Stimulated activated naive B cell treated with anti-CD40 and anti-IgM and Interleukin-4, amounts not matched to agents 10 μg/mL and 1 μg/mL and 100 μg/mL, for 72 hours (primary cell): ENCODE results near the gene FBXO10.

Experiments
- ATAC-seq, 2 donors: fragments of 150-1000 bp; cut with Tn5 transposase; replicated peaks; 2 replicates each; pipeline ENCODE4 v1.10.0; 2021; ENCODE audit warnings: moderate library complexity in 1 of 2
- DNase-seq: peaks from one replicate; pipeline ENCODE4 v3.0.0; 2021
- H3K27ac Mint-ChIP-seq: one replicate; pipeline ENCODE4 v1.8.0; 2022; ENCODE audit warnings: mild to moderate bottlenecking, mixed read lengths
- H3K27me3 Mint-ChIP-seq, 2 donors: one replicate each; pipeline ENCODE4 v1.8.0; 2022; ENCODE audit warnings: mixed read lengths in 2 of 2
- H3K36me3 Mint-ChIP-seq, 2 donors: one replicate each; pipeline ENCODE4 v1.8.0; 2022; ENCODE audit warnings: mixed read lengths in 2 of 2, mild to moderate bottlenecking in 1 of 2
- H3K4me1 Mint-ChIP-seq, 2 donors: one replicate each; pipeline ENCODE4 v1.8.0; 2022; ENCODE audit warnings: mixed read lengths in 2 of 2, mild to moderate bottlenecking in 1 of 2
- H3K4me3 Mint-ChIP-seq, 2 donors: one replicate each; pipeline ENCODE4 v1.8.0; 2022; ENCODE audit warnings: mild to moderate bottlenecking in 2 of 2, mixed read lengths in 2 of 2, moderate library complexity in 1 of 2
- H3K9me3 Mint-ChIP-seq, 2 donors: one replicate each; pipeline ENCODE4 v1.8.0; 2022; ENCODE audit warnings: mixed read lengths in 2 of 2, mild to moderate bottlenecking in 1 of 2

FBXO10 gene

GRCh38 chr9:37575001-37575400 lies 1.2 kb downstream of the FBXO10 start:
- Mint-ChIP-seq H3K4me3 (peak overlapping the region; percentile 86 to 89), H3K27ac (peak overlapping the region; percentile 92), H3K36me3 (peaks cover 10 to 21% of the 10 kb centered on the region in 2 donors), H3K4me1 (peaks cover 13 to 57% of the 10 kb centered on the region in 2 donors), H3K27me3 (no peaks in the 10 kb centered on the region), H3K9me3 (no peaks in the 10 kb centered on the region)
- no peak for DNase-seq
- ATAC-seq = no peak

DNA sequence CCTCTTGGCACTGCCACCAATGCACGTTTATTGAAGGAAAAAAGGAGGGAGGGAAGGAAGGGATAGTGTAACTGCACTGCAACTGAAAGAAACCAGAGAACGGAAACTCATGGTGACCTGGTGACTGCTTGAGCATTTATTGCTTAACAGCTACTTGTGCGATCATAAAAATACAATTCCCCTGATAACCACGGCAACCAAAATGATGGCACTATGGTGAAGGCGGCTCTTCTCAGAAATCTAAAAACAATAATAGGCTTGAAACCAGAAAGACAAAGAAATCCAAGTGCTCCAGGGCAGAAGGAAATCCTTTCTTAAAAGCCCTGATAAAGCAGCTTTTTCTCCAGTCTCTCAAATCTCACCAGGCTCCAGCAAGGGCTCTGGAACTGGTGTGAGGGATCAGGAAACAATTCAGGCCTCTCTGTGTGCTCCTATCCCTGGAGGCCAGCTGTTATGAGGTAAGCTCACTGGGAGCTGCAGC lies 1.9 kb downstream of the FBXO10 start:
- ATAC-seq (no peak), DNase-seq (no peak)
- H3K27ac Mint-ChIP-seq = no peak overlapping the region
- no peak overlapping the region for H3K4me3 Mint-ChIP-seq
- no peaks in the 10 kb centered on the region for H3K27me3 Mint-ChIP-seq
- H3K9me3 Mint-ChIP-seq = no peaks in the 10 kb centered on the region
- H3K36me3 Mint-ChIP-seq = peaks cover 12 to 20% of the 10 kb centered on the region in 2 donors
- peaks cover 13 to 56% of the 10 kb centered on the region in 2 donors for H3K4me1 Mint-ChIP-seq

GRCh38 chr9:37571282-37571681 lies 4.9 kb downstream of the FBXO10 start:
- H3K9me3 Mint-ChIP-seq = no peaks in the 10 kb centered on the region
- ATAC-seq (no peak), DNase-seq (no peak)
- no peak overlapping the region for H3K4me3 Mint-ChIP-seq
- H3K27me3 Mint-ChIP-seq = no peaks in the 10 kb centered on the region
- H3K36me3 Mint-ChIP-seq = peaks cover 16 to 31% of the 10 kb centered on the region in 2 donors
- peaks cover 19 to 65% of the 10 kb centered on the region in 2 donors for H3K4me1 Mint-ChIP-seq
- no peak overlapping the region for H3K27ac Mint-ChIP-seq

DNA sequence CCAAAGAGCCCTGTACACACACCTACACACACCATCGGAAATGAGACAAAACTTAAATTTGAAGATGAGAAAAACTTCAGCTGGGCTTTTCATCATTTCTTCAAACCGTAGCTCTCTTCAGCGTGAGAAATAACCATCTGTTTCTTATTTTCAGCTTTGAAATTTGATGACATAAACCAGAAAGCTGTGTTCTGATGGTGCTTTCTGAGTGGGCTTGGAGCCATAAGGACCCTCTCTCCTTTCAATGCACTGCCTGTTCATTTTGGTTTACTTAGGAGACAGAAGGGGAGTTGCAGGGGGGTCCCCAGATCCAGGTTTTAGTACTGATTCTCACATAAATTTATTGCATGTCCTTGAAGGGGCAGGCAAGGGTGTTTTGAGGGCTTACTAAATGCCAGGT lies 9.5 kb downstream of the FBXO10 start:
- ATAC-seq (no peak), DNase-seq (no peak)
- Mint-ChIP-seq H3K27ac (no peak overlapping the region), H3K4me3 (no peak overlapping the region), H3K27me3 (no peaks in the 10 kb centered on the region), H3K36me3 (peaks cover 44 to 59% of the 10 kb centered on the region in 2 donors), H3K4me1 (peaks cover 39 to 69% of the 10 kb centered on the region in 2 donors), H3K9me3 (peaks cover 9 to 12% of the 10 kb centered on the region in 2 donors)

DNA sequence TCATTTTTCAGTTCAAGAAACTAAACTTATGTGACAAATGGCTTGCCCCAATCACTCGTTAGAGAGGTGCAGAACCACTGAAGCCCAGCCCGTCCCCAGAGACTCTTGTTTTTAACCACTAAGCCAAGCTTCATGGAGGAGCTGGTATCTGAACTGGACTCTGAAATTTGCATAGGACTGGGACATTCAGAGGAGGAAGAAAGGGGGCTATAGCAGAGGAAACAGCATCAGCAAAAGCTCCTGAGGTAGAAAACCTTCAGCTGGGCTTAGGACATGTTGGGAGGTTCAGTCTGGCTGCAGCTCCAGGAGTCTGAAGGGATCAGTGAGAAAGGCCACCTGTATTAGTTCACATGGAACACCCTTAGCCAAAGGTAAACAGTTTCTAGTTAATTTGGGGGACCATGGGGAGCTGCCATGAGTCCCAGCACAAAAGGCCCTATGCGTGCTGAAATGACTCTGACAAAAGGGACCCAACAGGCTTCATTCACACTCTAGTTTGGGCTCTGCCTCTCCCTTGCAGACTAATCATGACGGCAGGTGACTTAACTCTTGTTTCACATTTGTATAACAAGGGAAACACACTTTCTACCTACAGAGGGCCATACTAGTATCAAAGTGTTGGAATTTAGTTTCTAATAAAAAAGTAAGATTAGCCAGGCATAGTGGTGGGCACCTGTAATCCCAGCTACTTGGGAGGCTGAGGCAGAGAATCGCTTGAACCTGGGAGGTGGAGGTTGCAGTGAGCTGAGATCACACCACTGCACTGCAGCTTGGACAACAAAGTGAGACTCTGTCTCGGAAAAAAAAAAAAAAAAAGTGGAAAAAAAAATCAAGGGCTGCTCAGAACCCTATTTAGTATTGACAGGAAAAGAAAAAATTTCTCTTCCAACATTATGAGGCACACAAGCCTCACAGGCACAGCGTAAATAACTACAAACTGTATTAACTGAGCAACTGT lies 10.2 kb downstream of the FBXO10 start:
- H3K4me3 Mint-ChIP-seq = peak overlapping the region in 1 of 2 donors; percentile 54
- H3K36me3 Mint-ChIP-seq = peaks cover 46 to 61% of the 10 kb centered on the region in 2 donors
- peaks cover 9 to 12% of the 10 kb centered on the region in 2 donors for H3K9me3 Mint-ChIP-seq
- peak; percentile 78 to 82 for ATAC-seq
- H3K27me3 Mint-ChIP-seq = no peaks in the 10 kb centered on the region
- H3K4me1 Mint-ChIP-seq = peaks cover 45 to 74% of the 10 kb centered on the region in 2 donors
- peak overlapping the region; percentile 77 for H3K27ac Mint-ChIP-seq
- DNase-seq = peak; percentile 41

DNA sequence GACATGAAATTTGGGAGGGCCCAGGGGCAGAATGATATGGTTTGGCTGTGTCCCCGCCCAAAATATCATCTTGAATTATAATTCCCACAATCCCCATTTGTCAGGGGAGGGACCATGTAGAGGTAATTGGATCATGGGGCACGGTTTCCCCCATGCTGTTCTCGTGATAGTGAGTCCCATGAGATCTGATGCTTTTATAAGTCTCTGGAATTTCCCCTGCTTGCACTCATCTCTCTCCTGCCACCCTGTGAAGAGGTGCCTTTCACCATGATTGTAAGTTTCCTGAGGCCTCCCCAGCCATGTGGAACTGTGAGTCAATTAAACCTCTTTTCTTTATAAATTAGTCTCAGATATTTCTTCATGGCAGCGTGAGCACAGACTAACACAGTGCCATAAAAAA lies 11.3 kb downstream of the FBXO10 start:
- ATAC-seq = peak; percentile 17 to 42
- Mint-ChIP-seq H3K9me3 (peaks cover 9 to 12% of the 10 kb centered on the region in 2 donors), H3K27ac (peak overlapping the region; percentile 77), H3K4me3 (peak overlapping the region in 1 of 2 donors; percentile 25), H3K4me1 (peaks cover 47 to 84% of the 10 kb centered on the region in 2 donors), H3K27me3 (no peaks in the 10 kb centered on the region), H3K36me3 (peaks cover 46 to 55% of the 10 kb centered on the region in 2 donors)
- DNase-seq = no peak

DNA sequence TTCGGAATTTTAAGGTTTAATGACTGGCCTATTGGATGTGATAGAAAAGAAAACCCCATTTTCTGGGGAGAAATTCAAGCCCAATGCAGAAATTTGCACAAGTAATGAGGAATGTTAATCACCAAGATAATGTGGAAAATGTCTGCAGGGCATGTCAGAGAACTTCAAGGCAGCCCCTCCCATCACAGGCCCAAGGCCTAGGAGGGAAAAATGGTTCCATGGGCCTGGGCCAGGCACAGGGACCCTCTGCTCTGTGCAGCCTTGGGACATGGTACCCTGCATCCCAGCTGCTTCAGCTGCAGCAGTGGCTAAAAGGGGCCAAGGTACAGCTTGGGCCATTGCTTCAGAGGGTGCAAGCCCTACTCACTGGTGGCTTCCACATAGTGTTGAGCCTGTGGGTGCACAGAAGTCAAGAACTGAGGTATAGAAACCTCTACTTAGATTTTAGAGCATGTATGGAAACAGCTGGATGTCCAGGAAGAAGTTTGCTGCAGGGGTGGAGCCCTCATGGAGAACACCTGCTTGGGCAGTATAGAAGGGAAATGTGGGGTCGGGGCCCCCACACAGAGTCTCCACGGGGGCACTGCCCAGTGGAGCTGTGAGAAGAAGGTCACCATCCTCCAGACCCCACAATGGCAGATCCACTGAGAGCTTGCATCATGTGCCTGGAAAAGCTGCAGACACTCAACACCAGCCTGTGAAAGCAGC lies 12.2 kb downstream of the FBXO10 start:
- Mint-ChIP-seq H3K27me3 (no peaks in the 10 kb centered on the region), H3K36me3 (peaks cover 46 to 60% of the 10 kb centered on the region in 2 donors), H3K9me3 (peaks cover 9 to 12% of the 10 kb centered on the region in 2 donors), H3K4me1 (peaks cover 55 to 93% of the 10 kb centered on the region in 2 donors), H3K4me3 (no peak overlapping the region), H3K27ac (peak overlapping the region; percentile 20)
- ATAC-seq (no peak), DNase-seq (no peak)

DNA sequence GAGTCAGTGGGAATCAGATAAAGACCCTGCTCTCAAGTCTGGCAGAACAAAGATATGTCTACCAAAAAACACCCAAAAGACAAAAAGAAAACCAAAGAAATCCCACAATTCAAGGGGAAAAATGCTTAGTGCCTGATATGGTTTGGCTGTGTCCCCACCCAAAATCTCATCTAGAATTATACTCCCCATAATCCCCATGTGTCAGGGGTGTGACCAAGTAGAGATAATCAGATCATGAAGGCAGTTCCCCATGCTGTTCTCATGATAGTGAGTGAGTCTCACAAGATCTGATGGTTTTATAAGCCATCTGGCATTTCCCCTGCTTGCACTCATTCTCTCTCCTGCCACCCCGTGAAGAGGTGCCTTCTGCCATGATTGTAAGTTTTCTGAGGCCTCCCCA lies 13.4 kb downstream of the FBXO10 start:
- no peak for DNase-seq
- peaks cover 41 to 58% of the 10 kb centered on the region in 2 donors for H3K36me3 Mint-ChIP-seq
- peaks cover 53 to 83% of the 10 kb centered on the region in 2 donors for H3K4me1 Mint-ChIP-seq
- peaks cover 9 to 12% of the 10 kb centered on the region in 2 donors for H3K9me3 Mint-ChIP-seq
- H3K27me3 Mint-ChIP-seq = no peaks in the 10 kb centered on the region
- peak overlapping the region; percentile 47 for H3K27ac Mint-ChIP-seq
- no peak for ATAC-seq
- peak overlapping the region in 1 of 2 donors; percentile 30 for H3K4me3 Mint-ChIP-seq

DNA sequence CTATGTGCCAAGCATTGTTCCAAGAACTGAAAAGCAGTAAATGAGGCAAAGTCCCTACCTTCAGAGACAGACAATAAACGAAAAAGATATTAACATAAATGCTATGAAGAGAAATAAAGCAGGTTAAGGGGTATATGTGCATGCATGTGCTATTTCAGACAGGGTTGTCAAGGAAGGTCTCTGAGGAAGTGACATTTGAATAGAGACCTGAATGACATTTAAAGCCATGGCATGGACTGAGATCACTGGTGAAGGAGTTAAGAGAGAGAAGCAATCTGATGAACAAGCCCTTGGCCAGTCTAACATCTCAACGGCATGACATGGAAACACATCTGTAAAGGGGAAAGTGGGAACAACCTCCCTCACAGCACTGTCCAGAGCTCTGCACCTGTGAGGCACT lies 14.5 kb downstream of the FBXO10 start:
- no peak for DNase-seq
- H3K4me3 Mint-ChIP-seq = peak overlapping the region; percentile 64 to 65
- peaks cover 9 to 12% of the 10 kb centered on the region in 2 donors for H3K9me3 Mint-ChIP-seq
- no peaks in the 10 kb centered on the region for H3K27me3 Mint-ChIP-seq
- peaks cover 52 to 71% of the 10 kb centered on the region in 2 donors for H3K4me1 Mint-ChIP-seq
- peak overlapping the region; percentile 91 for H3K27ac Mint-ChIP-seq
- peaks cover 41 to 65% of the 10 kb centered on the region in 2 donors for H3K36me3 Mint-ChIP-seq
- ATAC-seq = peak; percentile 56 to 70

DNA sequence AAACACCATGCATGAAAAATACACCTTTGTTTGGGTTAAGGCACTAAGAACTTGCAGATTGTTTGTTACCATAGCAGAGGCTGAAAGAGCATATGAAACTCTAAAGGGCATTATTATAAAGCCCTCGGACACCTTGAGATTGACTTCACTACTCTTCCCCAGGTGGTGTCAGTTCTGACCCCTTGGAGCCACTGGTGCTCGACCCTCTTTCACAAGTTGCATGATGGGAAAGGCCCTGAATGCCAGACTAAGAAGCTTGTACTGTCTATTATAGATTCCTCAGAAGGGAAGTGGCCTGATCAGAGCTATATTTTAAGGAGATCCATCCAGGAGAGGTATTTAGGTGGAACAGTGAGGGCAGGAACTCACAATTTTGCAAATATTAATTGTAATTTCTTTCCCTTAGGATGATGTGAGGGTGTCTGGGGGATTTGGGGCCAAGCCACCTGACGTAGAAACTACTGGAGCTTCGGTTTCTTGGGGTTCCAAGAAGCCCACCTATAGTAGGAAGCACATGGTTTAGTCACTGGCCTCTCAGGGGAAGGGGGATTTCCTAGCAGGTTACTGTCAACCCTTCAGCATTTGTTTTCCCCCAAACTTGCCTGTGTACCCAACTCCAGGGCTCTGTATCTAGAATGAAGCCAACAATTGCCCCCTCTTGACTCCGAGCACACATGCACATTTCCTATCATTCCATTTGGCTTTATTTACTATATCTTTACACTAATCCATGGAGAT lies 16.2 kb downstream of the FBXO10 start:
- Mint-ChIP-seq H3K4me1 (peaks cover 41 to 55% of the 10 kb centered on the region in 2 donors), H3K9me3 (peaks cover 9% of the 10 kb centered on the region in 2 donors), H3K36me3 (peaks cover 34 to 63% of the 10 kb centered on the region in 2 donors), H3K4me3 (peak overlapping the region in 1 of 2 donors; percentile 8), H3K27ac (peak overlapping the region; percentile 84), H3K27me3 (no peaks in the 10 kb centered on the region)
- DNase-seq (no peak), ATAC-seq (peak; percentile 80 to 81)

GRCh38 chr9:37559125-37559524 lies 17.1 kb downstream of the FBXO10 start:
- ATAC-seq (no peak), DNase-seq (no peak)
- H3K9me3 Mint-ChIP-seq = peaks cover 8 to 9% of the 10 kb centered on the region in 2 donors
- no peak overlapping the region for H3K4me3 Mint-ChIP-seq
- peaks cover 40 to 47% of the 10 kb centered on the region in 2 donors for H3K4me1 Mint-ChIP-seq
- peaks cover 25 to 54% of the 10 kb centered on the region in 2 donors for H3K36me3 Mint-ChIP-seq
- no peaks in the 10 kb centered on the region for H3K27me3 Mint-ChIP-seq
- peak overlapping the region; percentile 42 for H3K27ac Mint-ChIP-seq

DNA sequence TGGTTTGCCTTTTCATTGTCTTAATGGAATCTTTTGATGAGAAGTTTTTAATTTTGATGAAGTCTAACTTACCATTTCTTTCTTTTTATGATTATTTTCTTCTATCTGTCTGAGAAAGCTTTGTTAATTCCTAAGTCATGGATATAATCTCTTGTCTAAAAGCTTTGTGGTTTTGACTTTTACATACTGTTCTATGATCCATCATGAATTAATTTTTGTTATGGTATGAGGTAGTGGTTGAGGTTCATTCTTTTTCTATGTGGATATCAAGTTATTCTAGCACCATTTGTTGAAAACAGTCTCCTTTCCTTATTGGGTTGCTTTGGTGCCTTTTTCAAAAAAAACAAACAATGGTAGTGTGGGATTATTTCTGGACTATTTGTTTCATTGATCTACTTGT lies 20.4 kb downstream of the FBXO10 start:
- Mint-ChIP-seq H3K27me3 (no peaks in the 10 kb centered on the region), H3K36me3 (peaks cover 6 to 27% of the 10 kb centered on the region in 2 donors), H3K27ac (no peak overlapping the region), H3K4me1 (peaks cover 23 to 31% of the 10 kb centered on the region in 2 donors), H3K4me3 (no peak overlapping the region), H3K9me3 (no peaks in the 10 kb centered on the region)
- ATAC-seq (no peak), DNase-seq (no peak)

DNA sequence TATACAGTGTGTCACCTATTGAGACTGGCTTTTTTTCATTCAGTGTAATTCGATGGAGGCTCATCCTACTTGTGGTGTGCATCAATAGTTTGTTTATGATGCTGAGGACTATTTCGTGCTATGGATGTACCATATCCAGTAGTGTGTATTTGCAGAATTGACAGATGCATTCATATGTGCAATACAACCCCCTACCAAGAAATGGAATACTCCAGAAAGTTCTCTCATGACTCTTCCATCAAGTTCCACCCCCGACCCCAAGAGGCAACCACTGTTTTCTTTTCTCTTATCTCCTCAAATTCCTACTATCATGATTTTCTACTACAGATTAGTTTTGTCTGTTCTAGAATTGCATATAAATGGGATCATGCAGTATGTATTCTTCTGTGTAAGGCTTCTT lies 21.9 kb downstream of the FBXO10 start:
- Mint-ChIP-seq H3K27me3 (no peaks in the 10 kb centered on the region), H3K4me1 (peaks cover 19 to 24% of the 10 kb centered on the region in 2 donors), H3K9me3 (no peaks in the 10 kb centered on the region), H3K27ac (no peak overlapping the region), H3K4me3 (no peak overlapping the region), H3K36me3 (peaks cover 4 to 21% of the 10 kb centered on the region in 2 donors)
- ATAC-seq (no peak), DNase-seq (no peak)
